Astrocyte of the spinal cord (primary cell): ENCODE data around the gene CLEC4M.

ENCODE experiments used
- DNase-seq: peaks from one replicate; pipeline ENCODE4 v3.0.0; 2011; ENCODE audit warnings: low read depth, low spot score
- H3K4me3 ChIP-seq: 2 replicates; pipeline ENCODE4 v1.5.1; 2011; ENCODE audit warnings: low read depth, mild to moderate bottlenecking, low read length, moderate library complexity
- in situ Hi-C: cut with HindIII; loops from 2 replicates; pipeline ENCODE4 v1.10.0; 2017; ENCODE audit warnings: low sequenced_read_pairs
- TF ChIP-seq, protein P1 (sequence below): IDR thresholded peaks from 2 replicates; pipeline ENCODE4 v1.5.1; 2012; ENCODE audit warnings: low read depth, mild to moderate bottlenecking, low read length, inconsistent platforms

Gene CLEC4M

DNA sequence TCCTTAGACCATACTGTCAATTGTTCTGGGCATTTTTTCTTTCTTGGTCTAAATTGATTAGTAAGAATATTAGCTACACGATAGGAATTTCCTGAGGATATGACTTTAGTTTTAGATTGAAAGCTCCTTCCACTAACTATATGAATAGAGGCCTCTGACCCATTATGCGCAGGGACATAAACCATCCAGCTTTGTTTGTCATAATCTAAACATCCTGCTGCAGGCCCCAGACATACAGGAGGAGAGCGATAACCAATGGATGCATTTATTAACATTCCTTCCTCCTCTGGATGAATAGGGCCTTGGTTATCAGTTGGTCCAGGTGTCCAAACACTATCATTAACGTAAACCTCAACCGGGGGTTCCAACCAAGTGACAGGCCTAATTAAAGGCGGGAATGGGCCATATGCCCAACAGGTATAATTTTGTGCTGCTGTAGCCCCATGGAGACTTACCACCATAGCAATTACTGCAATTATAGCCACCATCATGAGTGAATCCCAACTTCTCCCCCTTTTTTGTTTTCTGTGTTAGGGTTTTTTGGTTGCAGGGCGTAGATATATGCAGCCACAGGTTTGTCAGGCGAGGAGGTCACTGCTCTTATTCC, 32.6 kb downstream of the CLEC4M start:
- in situ Hi-C loops = no loop called here
- TF ChIP-seq, protein P1, sequence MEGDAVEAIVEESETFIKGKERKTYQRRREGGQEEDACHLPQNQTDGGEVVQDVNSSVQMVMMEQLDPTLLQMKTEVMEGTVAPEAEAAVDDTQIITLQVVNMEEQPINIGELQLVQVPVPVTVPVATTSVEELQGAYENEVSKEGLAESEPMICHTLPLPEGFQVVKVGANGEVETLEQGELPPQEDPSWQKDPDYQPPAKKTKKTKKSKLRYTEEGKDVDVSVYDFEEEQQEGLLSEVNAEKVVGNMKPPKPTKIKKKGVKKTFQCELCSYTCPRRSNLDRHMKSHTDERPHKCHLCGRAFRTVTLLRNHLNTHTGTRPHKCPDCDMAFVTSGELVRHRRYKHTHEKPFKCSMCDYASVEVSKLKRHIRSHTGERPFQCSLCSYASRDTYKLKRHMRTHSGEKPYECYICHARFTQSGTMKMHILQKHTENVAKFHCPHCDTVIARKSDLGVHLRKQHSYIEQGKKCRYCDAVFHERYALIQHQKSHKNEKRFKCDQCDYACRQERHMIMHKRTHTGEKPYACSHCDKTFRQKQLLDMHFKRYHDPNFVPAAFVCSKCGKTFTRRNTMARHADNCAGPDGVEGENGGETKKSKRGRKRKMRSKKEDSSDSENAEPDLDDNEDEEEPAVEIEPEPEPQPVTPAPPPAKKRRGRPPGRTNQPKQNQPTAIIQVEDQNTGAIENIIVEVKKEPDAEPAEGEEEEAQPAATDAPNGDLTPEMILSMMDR = no peak
- no peak overlapping the region for H3K4me3 ChIP-seq
- no peak for DNase-seq

DNA sequence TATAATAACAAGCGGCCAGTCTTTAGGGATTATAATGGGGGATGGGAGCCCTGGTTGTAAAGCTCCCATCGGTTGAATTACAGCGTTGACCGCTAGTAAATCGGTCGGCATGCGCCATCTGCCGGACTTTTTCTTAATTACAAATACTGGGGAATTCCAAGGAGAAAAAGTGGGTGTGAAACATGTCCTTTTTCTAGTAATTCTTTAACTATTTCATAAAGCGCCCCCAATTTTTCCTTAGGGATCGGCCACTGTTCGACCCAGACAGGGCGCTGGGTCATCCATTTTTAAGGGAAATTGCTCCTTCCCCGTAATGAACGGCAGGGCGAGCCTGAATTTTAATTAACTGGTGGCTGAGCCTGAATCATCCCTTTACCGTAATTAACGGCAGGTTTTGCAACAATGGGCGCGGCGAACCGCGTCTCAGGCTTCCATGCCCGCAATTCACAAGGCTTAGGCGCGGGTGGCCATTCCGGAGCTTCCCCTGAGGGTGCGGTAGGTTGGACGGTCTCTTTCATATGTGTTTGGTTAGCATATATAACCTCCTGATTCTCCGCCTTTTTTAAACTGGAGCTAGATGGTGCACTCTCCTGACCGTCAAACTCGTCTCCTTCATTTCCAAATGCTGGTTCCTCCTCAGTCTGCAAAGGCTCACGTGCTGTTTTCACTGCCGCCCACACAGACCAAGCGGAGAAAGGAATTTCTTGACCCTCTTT, 36.8 kb downstream of the CLEC4M start:
- peak; percentile 67 for DNase-seq
- peak overlapping the region; percentile 12 for H3K4me3 ChIP-seq
- in situ Hi-C loops = no loop called here
- TF ChIP-seq, protein P1 = peak; percentile 45

DNA sequence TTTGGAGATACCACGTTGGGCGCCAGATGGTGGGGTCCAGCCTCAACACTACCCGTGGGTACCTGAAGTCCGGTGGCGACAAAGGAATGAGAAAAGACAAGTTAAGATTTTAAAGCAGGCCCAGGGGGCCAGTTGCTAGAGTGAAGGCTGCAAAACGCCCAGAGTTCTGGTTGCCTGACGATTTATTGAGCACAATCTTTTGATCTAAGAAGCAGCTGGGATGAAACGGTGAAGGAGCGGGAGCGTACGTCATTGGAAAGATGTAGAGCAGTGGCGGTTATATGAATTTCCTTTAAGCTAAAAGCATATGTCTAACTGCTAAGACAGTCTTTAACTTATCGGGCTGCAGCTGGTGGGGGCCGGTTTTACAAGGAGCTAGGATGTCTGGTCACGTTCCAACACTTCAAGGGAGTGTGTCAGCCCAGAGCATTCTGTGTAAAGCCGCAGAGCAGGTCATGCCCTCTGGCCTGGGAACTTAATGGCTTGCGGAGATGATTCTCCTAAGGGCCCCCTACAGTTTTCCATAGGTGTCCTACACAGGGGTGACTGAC, 38.1 kb downstream of the CLEC4M start:
- in situ Hi-C loops = no loop called here
- no peak overlapping the region for H3K4me3 ChIP-seq
- DNase-seq = no peak
- TF ChIP-seq, protein P1 = no peak

DNA sequence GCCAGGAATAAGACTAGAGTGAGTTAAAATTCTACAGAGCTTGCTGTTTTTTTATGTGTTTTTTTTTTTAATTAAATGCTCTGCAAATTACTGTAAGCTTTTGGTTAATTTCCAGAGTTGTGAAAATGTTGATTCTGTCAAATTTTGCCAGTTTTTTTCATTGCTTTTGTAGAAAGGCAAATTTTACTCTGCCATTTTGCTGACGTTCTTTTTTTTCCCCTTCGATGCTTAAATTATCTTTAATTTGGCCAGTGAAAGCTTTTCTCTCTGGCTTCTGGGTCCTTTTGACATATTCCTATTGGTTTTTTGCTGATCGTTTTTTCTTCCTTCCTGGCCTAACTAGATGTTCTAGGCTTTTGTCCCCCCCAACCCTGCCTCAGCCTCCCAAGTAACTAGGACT, 43.2 kb downstream of the CLEC4M start:
- TF ChIP-seq, protein P1 = no peak
- DNase-seq = no peak
- H3K4me3 ChIP-seq = no peak overlapping the region
- in situ Hi-C loops = no loop called here

DNA sequence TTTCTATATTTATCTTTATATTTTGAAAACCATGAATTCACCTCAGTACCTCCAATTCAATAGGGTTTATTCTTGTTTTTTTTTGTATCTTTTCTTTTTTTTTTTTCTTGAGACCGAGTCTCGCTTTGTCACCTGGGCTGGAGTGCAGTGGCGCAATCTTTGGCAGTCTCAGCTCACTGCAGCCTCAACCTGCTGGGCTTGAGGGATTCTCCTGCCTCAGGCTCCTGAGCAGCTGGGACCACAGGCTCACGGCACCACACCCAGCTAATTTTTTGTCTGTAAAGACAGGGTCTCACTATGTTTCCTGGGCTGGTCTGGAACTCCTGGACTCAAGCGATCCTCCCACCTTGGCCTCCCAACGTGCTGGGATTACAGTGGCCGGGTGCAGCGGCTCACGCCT, 43.8 kb downstream of the CLEC4M start:
- in situ Hi-C loops = no loop called here
- no peak for DNase-seq
- no peak overlapping the region for H3K4me3 ChIP-seq
- TF ChIP-seq, protein P1 = no peak

DNA sequence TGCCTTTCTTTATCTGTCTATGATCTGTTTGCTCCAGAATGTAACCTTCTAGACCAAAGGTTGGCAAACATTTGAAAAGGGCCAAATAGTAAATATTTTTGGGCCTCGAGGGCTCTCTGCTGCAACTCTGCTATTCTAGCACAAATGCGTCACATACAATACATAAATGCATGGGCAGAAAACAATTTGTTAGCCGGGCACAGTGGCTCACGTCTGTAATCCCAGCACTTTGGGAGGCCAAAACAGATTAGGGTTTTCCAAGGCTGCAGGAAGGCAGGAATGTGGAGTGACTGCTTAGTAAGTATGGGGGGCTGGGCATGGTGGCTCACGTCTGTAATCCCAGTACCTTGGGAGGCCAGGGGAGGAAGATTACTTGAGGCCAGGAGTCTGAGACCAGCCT, 45.1 kb downstream of the CLEC4M start:
- TF ChIP-seq, protein P1 = no peak
- no peak for DNase-seq
- H3K4me3 ChIP-seq = no peak overlapping the region
- in situ Hi-C loops = no loop called here
